HepG2 (cell line): ENCODE results near the gene PLA2G4C. TPM values are rescaled to one million over a fixed set of nuclear protein-coding genes. Genes with fewer than 3 reads are reported as not detected.

Experiments
- ATAC-seq: fragments of 200-7000 bp; cut with Tn5 transposase; 3 replicates; pipeline ENCODE4 v1.9.1; 2020; ENCODE audit warnings: mild to moderate bottlenecking, moderate library complexity
- BruUV-seq: library from RNA; stranded (reverse); fragments of 400-500 nt; replicated peaks from 2 replicates; lab custom pipeline; 2021; lab: Mats Ljungman, UMichigan
- CTCF ChIA-PET: fragments of 300-600 bp; formaldehyde crosslinking; extraction: SDS; loops from one replicate; lab custom pipeline; 2021; ENCODE audit warnings: low total read pairs, inconsistent platforms, low intra/inter-chr PET ratio; lab: Yijun Ruan, JAX
- POLR2A ChIA-PET: fragments of 350-600 bp; sonication (Branson Sonifier 250); formaldehyde crosslinking; loops from one replicate; lab custom pipeline; 2020; ENCODE audit warnings: antibody characterized with exemption, inconsistent platforms; lab: Yijun Ruan, JAX
- DNase-seq: peaks from one replicate; pipeline ENCODE4 v3.0.0-alpha.2; 2015; ENCODE audit warnings: low spot score
- FAIRE-seq: peaks from 3 replicates; lab custom pipeline; 2011; peaks lifted over from hg19 to GRCh38; lab: Jason Lieb, UNC
- H2AFZ ChIP-seq: one replicate; pipeline ENCODE4 v1.6.1; 2011; ENCODE audit warnings: low read length, inconsistent platforms
- H3K27ac ChIP-seq: fragments of 300-600 bp; 3 replicates; pipeline ENCODE4 v1.8.0; 2011; ENCODE audit warnings: mixed run types, mild to moderate bottlenecking, mixed read lengths, low read length, inconsistent platforms; ENCODE audit not compliant: insufficient read depth; ENCODE audit errors: extremely low read length
- H3K27me3 ChIP-seq, 2 experiments: fragments of 200-600 bp in 1 of 2; 2 replicates in 1 of 2; 3 replicates in 1 of 2; pipeline versions ENCODE4 v1.6.0 to v1.8.0; 2011; ENCODE audit warnings: low read length in 2 of 2, mild to moderate bottlenecking in 2 of 2, moderate library complexity in 2 of 2, inconsistent platforms in 1 of 2; ENCODE audit not compliant: insufficient read depth in 2 of 2, control insufficient read depth in 1 of 2
- H3K36me3 ChIP-seq, 2 experiments: fragments of 200-600 bp in 1 of 2; replicated peaks in 1 of 2; 2 replicates in 1 of 2; 3 replicates in 1 of 2; pipeline versions ENCODE4 v1.5.1 to v1.8.0; 2011; ENCODE audit warnings: low read length in 2 of 2, inconsistent platforms in 1 of 2; ENCODE audit not compliant: insufficient read depth in 2 of 2, control insufficient read depth in 1 of 2
- H3K4me1 ChIP-seq: 2 replicates; pipeline ENCODE4 v1.5.1; 2012; ENCODE audit warnings: low read length, inconsistent platforms; ENCODE audit not compliant: insufficient read depth
- H3K4me2 ChIP-seq: 2 replicates; pipeline ENCODE4 v1.6.0; 2011; ENCODE audit warnings: low read depth, low read length, inconsistent platforms
- H3K4me3 ChIP-seq, 3 experiments: fragments of 200-600 bp in 1 of 3; sonication (generic), shearing (Covaris generic) in 1 of 3; replicated peaks in 1 of 3; 2 replicates each; pipeline ENCODE4 v1.5.1; 2011 to 2016; ENCODE audit warnings: low read length in 3 of 3, inconsistent platforms in 2 of 3, low read depth in 2 of 3, mild to moderate bottlenecking in 2 of 3, control low read depth in 1 of 3, mixed read lengths in 1 of 3; ENCODE audit not compliant: insufficient read depth in 1 of 3
- H3K79me2 ChIP-seq: one replicate; pipeline ENCODE4 v1.6.1; 2011; ENCODE audit warnings: low read length, inconsistent platforms; ENCODE audit not compliant: insufficient read depth
- H3K9ac ChIP-seq: 2 replicates; pipeline ENCODE4 v1.6.0; 2011; ENCODE audit warnings: mild to moderate bottlenecking, low read depth, low read length, inconsistent platforms; ENCODE audit not compliant: insufficient read depth
- H3K9me3 ChIP-seq: 2 replicates; pipeline ENCODE4 v1.5.1; 2012; ENCODE audit warnings: mild to moderate bottlenecking, low read length
- H4K20me1 ChIP-seq: 2 replicates; pipeline ENCODE4 v1.6.0; 2011; ENCODE audit warnings: inconsistent platforms, mild to moderate bottlenecking, low read length, moderate library complexity; ENCODE audit not compliant: insufficient read depth
- CEBPZ ChIP-seq: IDR thresholded peaks from 2 replicates; pipeline ENCODE4 v1.6.1; 2012; ENCODE audit warnings: low read length, improper control_type of control experiment
- E2F2 ChIP-seq: sonication (generic); formaldehyde crosslinking; IDR thresholded peaks from 2 replicates; pipeline ENCODE4 v1.4.0; 2020; ENCODE audit warnings: missing genetic modification reagents, borderline replicate concordance
- KLF6 ChIP-seq: IDR thresholded peaks from 2 replicates; pipeline ENCODE4 v1.8.0; 2016; ENCODE audit warnings: missing biosample characterization, missing genetic modification reagents
- POLR2G ChIP-seq: fragments of 200-400 bp; formaldehyde crosslinking; IDR thresholded peaks from 2 replicates; pipeline ENCODE4 v1.6.1; 2018; ENCODE audit warnings: mild to moderate bottlenecking, low read depth, low read length, moderate library complexity
- RARG ChIP-seq: sonication (generic); formaldehyde crosslinking; IDR thresholded peaks from 2 replicates; pipeline ENCODE4 v1.4.0; 2020; ENCODE audit warnings: low read depth, mild to moderate bottlenecking, missing genetic modification reagents
- RERE ChIP-seq: IDR thresholded peaks from 2 replicates; pipeline ENCODE4 v1.6.1; 2016; ENCODE audit warnings: low read depth, missing genetic modification reagents, missing compliant biosample characterization
- RORA ChIP-seq: sonication (generic); formaldehyde crosslinking; IDR thresholded peaks from 2 replicates; pipeline ENCODE4 v1.5.0; 2020; ENCODE audit warnings: mild to moderate bottlenecking, missing genetic modification reagents, moderate library complexity
- SRSF1 ChIP-seq: fragments of 200-400 bp; formaldehyde crosslinking; optimal IDR thresholded peaks from 2 replicates; pipeline ENCODE3; 2017; ENCODE audit warnings: mild to moderate bottlenecking, low read depth, low read length, moderate library complexity
- TFDP1 ChIP-seq: IDR thresholded peaks from 2 replicates; pipeline ENCODE4 v1.6.1; 2016; ENCODE audit warnings: missing compliant biosample characterization, missing genetic modification reagents, borderline replicate concordance
- ZNF800 ChIP-seq: sonication (generic); formaldehyde crosslinking; IDR thresholded peaks from 2 replicates; pipeline ENCODE4 v1.4.0; 2020; ENCODE audit warnings: missing genetic modification reagents
- WGBS: methylation state at CpG from one replicate; pipeline ENCODE4 v1.1.6; 2017; ENCODE audit warnings: low lambda C conversion rate; 5-methylcytosine and 5-hydroxymethylcytosine counted together
- in situ Hi-C: cut with HindIII; loops from 2 replicates; pipeline ENCODE4 v1.10.0; 2017; ENCODE audit warnings: low pct_unique_long_range_greater_than_20kb; ENCODE audit not compliant: extremely low pct_ligation_motif_present
- intact Hi-C: fragments of 100-400 bp; cut with micrococcal nuclease; formaldehyde crosslinking; loops from one replicate; pipeline ENCODE4 v1.10.0; 2022; ENCODE audit not compliant: unreplicated experiment
- polyA plus RNA-seq, 8 experiments: library from polyadenylated mRNA; depleted of rRNA in 3 of 8; stranded (reverse) in 7 of 8; unstranded in 1 of 8; fragments of >200 nt; fragmentation: Illumina TruSeq in 4 of 8; extraction: Trizol in 4 of 8; gene quantifications; 2 replicates each; pipeline versions ENCODE4 v1.2.1 to v1.2.3, GENCODE V29; 2011 to 2016; ENCODE audit warnings: low read depth in 4 of 8, missing spikeins in 1 of 8, mixed read lengths in 1 of 8; ENCODE audit not compliant: insufficient read depth in 1 of 8
- total RNA-seq, 5 experiments: library from RNA; depleted of rRNA; stranded (reverse); fragments of >200 nt; fragmentation: Illumina TruSeq; extraction: Trizol; gene quantifications; 2 replicates each; pipeline ENCODE4 v1.2.3, GENCODE V29; 2016; ENCODE audit warnings: low read depth in 1 of 5

The PLA2G4C gene
- total and polyA plus RNA-seq, 2 of the 13 experiments (the other 11 are each of a cell fraction or from before 2014, with no cell fraction given), result 1.6 to 1.7 TPM

- CTCF ChIA-PET, result no interaction called here
- no peak for FAIRE-seq
- intact Hi-C loops, result no loop called here
- WGBS, result 43% methylated on average over 5 of the region's 5 CpGs
- Histone ChIP-seq H3K4me3 (no peak overlapping the region), H3K4me2 (no peak overlapping the region), H3K27ac (no peak overlapping the region), H4K20me1 (no peaks in the 10 kb centered on the region), H3K9me3 (no peaks in the 10 kb centered on the region), H2AFZ (no peak overlapping the region), H3K27me3 (peaks cover 0 to 24% of the 10 kb centered on the region in 2 experiments; a peak in 3 of 5 replicates), H3K36me3 (no peaks in the 10 kb centered on the region), H3K9ac (no peak overlapping the region), H3K4me1 (no peaks in the 10 kb centered on the region), H3K79me2 (no peaks in the 10 kb centered on the region)
- POLR2A ChIA-PET, result no interaction called here
- DNase-seq, result no peak
- BruUV-seq, result no TSS peak
- in situ Hi-C loops, result no loop called here
- ATAC-seq, result no peak
- no peak for TF ChIP-seq RARG (CRISPR knock-in tag)
- TF ChIP-seq POLR2G, result no peak
- no peak for TF ChIP-seq TFDP1 (CRISPR knock-in tag)
- no peak for TF ChIP-seq SRSF1
- TF ChIP-seq KLF6 (CRISPR knock-in tag), result no peak
- TF ChIP-seq RORA (CRISPR knock-in tag), result no peak
- TF ChIP-seq ZNF800 (CRISPR knock-in tag), result no peak
- TF ChIP-seq CEBPZ, result no peak
- TF ChIP-seq RERE (CRISPR knock-in tag), result no peak
- no peak for TF ChIP-seq E2F2
These were observed 66.1 kb downstream of the PLA2G4C start for GRCh38 chr19:48044561-48044960.
